H9 (cell line): ENCODE measurements around the gene GLRA3. TPM values are rescaled to one million over a fixed set of nuclear protein-coding genes. Genes with fewer than 3 reads are reported as not detected.

Experiments
- DNase-seq: peaks from one replicate; pipeline ENCODE4 v3.0.0-alpha.2; 2017
- H2AFZ ChIP-seq: one replicate; pipeline ENCODE4 v1.6.1; 2013; ENCODE audit warnings: mild to moderate bottlenecking, low read length, control low read depth, moderate library complexity
- H2AK5ac ChIP-seq: 2 replicates; pipeline ENCODE4 v1.6.1; 2013; ENCODE audit warnings: low read length, control low read depth, mixed read lengths; ENCODE audit not compliant: insufficient read length
- H2BK120ac ChIP-seq: one replicate; pipeline ENCODE4 v1.6.1; 2013; ENCODE audit warnings: low read depth, mild to moderate bottlenecking, low read length, control low read depth, inconsistent platforms; ENCODE audit not compliant: poor library complexity, severe bottlenecking
- H2BK12ac ChIP-seq: 2 replicates; pipeline ENCODE4 v1.6.1; 2013; ENCODE audit warnings: low read length, control low read depth, mixed read lengths, low read depth; ENCODE audit not compliant: insufficient read length
- H2BK15ac ChIP-seq: 2 replicates; pipeline ENCODE4 v1.6.1; 2013; ENCODE audit warnings: low read depth, low read length, control low read depth
- H2BK20ac ChIP-seq: one replicate; pipeline ENCODE4 v1.6.1; 2013; ENCODE audit warnings: low read depth, mild to moderate bottlenecking, low read length, control low read depth, inconsistent platforms; ENCODE audit not compliant: poor library complexity, severe bottlenecking
- H2BK5ac ChIP-seq: 2 replicates; pipeline ENCODE4 v1.6.1; 2013; ENCODE audit warnings: low read length, control low read depth, mixed read lengths; ENCODE audit not compliant: insufficient read length
- H3K14ac ChIP-seq: 2 replicates; pipeline ENCODE4 v1.6.1; 2013; ENCODE audit warnings: low read length, control low read depth; ENCODE audit not compliant: insufficient read depth
- H3K18ac ChIP-seq: 2 replicates; pipeline ENCODE4 v1.6.1; 2013; ENCODE audit warnings: low read depth, mild to moderate bottlenecking, mixed read lengths, low read length, control low read depth; ENCODE audit not compliant: insufficient read length
- H3K23ac ChIP-seq: 2 replicates; pipeline ENCODE4 v1.6.1; 2013; ENCODE audit warnings: low read length, control low read depth, mixed read lengths, low read depth; ENCODE audit not compliant: insufficient read length
- H3K23me2 ChIP-seq: 2 replicates; pipeline ENCODE4 v1.6.1; 2013; ENCODE audit warnings: low read depth, mild to moderate bottlenecking, mixed read lengths, low read length, control low read depth; ENCODE audit not compliant: insufficient read length, poor library complexity, severe bottlenecking
- H3K27ac ChIP-seq: 2 replicates; pipeline ENCODE4 v1.5.1; 2013; ENCODE audit warnings: low read length, control low read depth, mixed read lengths, low read depth; ENCODE audit not compliant: insufficient read length
- H3K27me3 ChIP-seq: 2 replicates; pipeline ENCODE4 v1.6.1; 2013; ENCODE audit warnings: low read length, control low read depth, inconsistent platforms; ENCODE audit not compliant: insufficient read depth
- H3K4ac ChIP-seq: 2 replicates; pipeline ENCODE4 v1.6.1; 2013; ENCODE audit warnings: low read depth, mild to moderate bottlenecking, control low read depth, inconsistent platforms, low read length, moderate library complexity
- H3K4me1 ChIP-seq: 2 replicates; pipeline ENCODE4 v1.6.1; 2013; ENCODE audit warnings: low read length, control low read depth, inconsistent platforms; ENCODE audit not compliant: insufficient read depth
- H3K4me2 ChIP-seq: 2 replicates; pipeline ENCODE4 v1.6.1; 2013; ENCODE audit warnings: low read length, control low read depth, mixed read lengths; ENCODE audit not compliant: insufficient read length, insufficient read depth
- H3K56ac ChIP-seq: 2 replicates; pipeline ENCODE4 v1.6.1; 2013; ENCODE audit warnings: low read depth, mild to moderate bottlenecking, mixed read lengths, low read length, control low read depth; ENCODE audit not compliant: insufficient read length
- H3K79me1 ChIP-seq: 2 replicates; pipeline ENCODE4 v1.6.1; 2013; ENCODE audit warnings: low read depth, mild to moderate bottlenecking, moderate library complexity, low read length, control low read depth, inconsistent platforms; ENCODE audit not compliant: insufficient read depth, poor library complexity, severe bottlenecking
- H3K79me2 ChIP-seq: 2 replicates; pipeline ENCODE4 v1.6.1; 2013; ENCODE audit warnings: low read length, control low read depth, inconsistent platforms; ENCODE audit not compliant: insufficient read depth
- H3K9ac ChIP-seq: 2 replicates; pipeline ENCODE4 v1.6.1; 2013; ENCODE audit warnings: low read length, control low read depth, mixed read lengths; ENCODE audit not compliant: insufficient read length; ENCODE audit errors: extremely low read depth
- H3K9me3 ChIP-seq: one replicate; pipeline ENCODE4 v1.6.1; 2013; ENCODE audit warnings: low read depth, low read length, inconsistent platforms; ENCODE audit not compliant: control insufficient read depth
- H3T11ph ChIP-seq: one replicate; pipeline ENCODE4 v1.6.1; 2013; ENCODE audit warnings: mild to moderate bottlenecking, low read length, control low read depth, inconsistent platforms
- H4K20me1 ChIP-seq: one replicate; pipeline ENCODE4 v1.6.1; 2013; ENCODE audit not compliant: control insufficient read depth, insufficient read length, insufficient read depth
- H4K5ac ChIP-seq: 2 replicates; pipeline ENCODE4 v1.6.1; 2013; ENCODE audit warnings: low read depth, mild to moderate bottlenecking, mixed read lengths, low read length, control low read depth; ENCODE audit not compliant: insufficient read length
- H4K8ac ChIP-seq: replicated peaks from 2 replicates; pipeline ENCODE4 v1.6.1; 2013; ENCODE audit warnings: low read length, control low read depth, mixed read lengths, low read depth; ENCODE audit not compliant: insufficient read length
- H4K91ac ChIP-seq: 2 replicates; pipeline ENCODE4 v1.6.1; 2013; ENCODE audit warnings: low read depth, mild to moderate bottlenecking, moderate library complexity, mixed read lengths, low read length, control low read depth; ENCODE audit not compliant: insufficient read length
- H3K27ac Mint-ChIP-seq, 3 experiments: 2 replicates in 2 of 3; 3 replicates in 1 of 3; pipeline ENCODE4 v1.8.0; 2020 to 2021; ENCODE audit warnings: mixed read lengths in 3 of 3, mild to moderate bottlenecking in 1 of 3, moderate library complexity in 1 of 3
- H3K27me3 Mint-ChIP-seq: 2 replicates; pipeline ENCODE4 v1.8.0; 2021; ENCODE audit warnings: low read depth, mild to moderate bottlenecking, moderate library complexity, mixed read lengths
- H3K36me3 Mint-ChIP-seq, 3 experiments: 2 replicates in 2 of 3; 3 replicates in 1 of 3; pipeline ENCODE4 v1.8.0; 2020 to 2021; ENCODE audit warnings: low read depth in 3 of 3, mixed read lengths in 3 of 3; ENCODE audit not compliant: insufficient read depth in 1 of 3
- H3K4me1 Mint-ChIP-seq, 2 experiments: 2 replicates each; pipeline ENCODE4 v1.8.0; 2020; ENCODE audit warnings: mixed read lengths in 2 of 2
- H3K4me3 Mint-ChIP-seq, 2 experiments: 2 replicates in 1 of 2; 3 replicates in 1 of 2; pipeline ENCODE4 v1.8.0; 2020 to 2021; ENCODE audit warnings: mild to moderate bottlenecking in 2 of 2, mixed read lengths in 2 of 2, moderate library complexity in 1 of 2
- H3K9me3 Mint-ChIP-seq, 2 experiments: 2 replicates in 1 of 2; 3 replicates in 1 of 2; pipeline ENCODE4 v1.8.0; 2020; ENCODE audit warnings: mild to moderate bottlenecking in 2 of 2, mixed read lengths in 2 of 2, moderate library complexity in 1 of 2
- CTCF ChIP-seq: fragments of 200-600 bp; sonication (generic); conservative IDR thresholded peaks from 3 replicates; pipeline ENCODE4 v1.8.0; 2021; ENCODE audit warnings: antibody characterized with exemption, mild to moderate bottlenecking
- WGBS: extraction: QIAGEN DNeasy Blood & Tissue Kit; methylation state at CpG from one replicate; pipeline ENCODE4 v1.1.7; 2013; ENCODE audit warnings: missing lambda C conversion rate, low lambda C conversion rate, mixed read lengths; ENCODE audit not compliant: insufficient read length; ENCODE audit errors: extremely low coverage; 5-methylcytosine and 5-hydroxymethylcytosine counted together
- total RNA-seq: library from RNA; stranded (reverse); gene quantifications from 2 replicates; pipeline ENCODE4 v1.2.1, GENCODE V29; 2021

The GLRA3 gene
- total RNA-seq, 1 experiment from 2014 or later, result 0.09 TPM

DNA sequence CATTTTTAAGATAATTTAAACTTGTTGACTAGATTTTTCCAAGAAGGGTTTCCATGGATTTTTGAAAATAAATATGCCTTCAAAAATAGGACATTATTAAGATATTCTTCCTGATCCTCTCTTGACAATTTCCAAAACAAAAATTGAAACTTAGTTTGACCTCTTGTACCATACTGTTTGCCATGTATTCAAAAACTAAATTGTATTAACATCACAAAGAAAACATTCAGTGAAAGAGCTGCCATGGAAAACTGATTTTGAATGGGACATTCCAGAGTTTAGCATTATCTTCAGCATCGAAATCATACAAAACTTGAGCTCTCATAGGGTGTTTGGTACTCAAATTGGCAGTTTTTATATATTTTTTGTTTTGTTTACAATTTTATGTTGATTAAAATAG, 238.7 kb downstream of the GLRA3 start:
- peaks cover 20 to 23% of the 10 kb centered on the region in 2 experiments for H3K4me1 Mint-ChIP-seq
- H3K79me2 ChIP-seq, result no peaks in the 10 kb centered on the region
- H2BK120ac ChIP-seq, result no peak overlapping the region
- no peaks in the 10 kb centered on the region for H4K20me1 ChIP-seq
- H3K27me3 ChIP-seq, result no peaks in the 10 kb centered on the region
- H3K4me3 Mint-ChIP-seq, result no peak overlapping the region
- H3K9ac ChIP-seq, result no peak overlapping the region
- no peaks in the 10 kb centered on the region for H3K79me1 ChIP-seq
- no peak overlapping the region for H4K91ac ChIP-seq
- TF ChIP-seq CTCF, result no peak
- no peak overlapping the region for H3K18ac ChIP-seq
- WGBS, result no CpG with 5 or more reads among the region's 1 CpG
- H3K9me3 ChIP-seq, result no peaks in the 10 kb centered on the region
- H4K5ac ChIP-seq, result no peak overlapping the region
- no peak overlapping the region for H3K27ac ChIP-seq
- peak overlapping the region in 1 of 3 experiments; percentile 72; a peak in 2 of 7 replicates for H3K27ac Mint-ChIP-seq
- no peak overlapping the region for H4K8ac ChIP-seq
- no peak overlapping the region for H3K14ac ChIP-seq
- no peak overlapping the region for H2BK12ac ChIP-seq
- H3K4me1 ChIP-seq, result no peaks in the 10 kb centered on the region
- no peak for DNase-seq
- H3T11ph ChIP-seq, result no peak overlapping the region
- peaks cover 1% of the 10 kb centered on the region; the same call in 1 of the 2 replicates for H3K27me3 Mint-ChIP-seq
- no peak overlapping the region for H3K23ac ChIP-seq
- no peak overlapping the region for H2BK15ac ChIP-seq
- no peak overlapping the region for H2AK5ac ChIP-seq
- no peak overlapping the region for H3K56ac ChIP-seq
- no peaks in the 10 kb centered on the region for H3K23me2 ChIP-seq
- H3K4ac ChIP-seq, result no peak overlapping the region
- H3K9me3 Mint-ChIP-seq, result peaks cover 12 to 20% of the 10 kb centered on the region in 2 experiments; a peak in 3 of 5 replicates
- H2BK20ac ChIP-seq, result no peak overlapping the region
- H3K4me2 ChIP-seq, result no peak overlapping the region
- H2AFZ ChIP-seq, result no peak overlapping the region
- H3K36me3 Mint-ChIP-seq, result peaks cover 6 to 20% (median 7%) of the 10 kb centered on the region in 3 experiments; a peak in 6 of 7 replicates
- no peak overlapping the region for H2BK5ac ChIP-seq

Other genes starting within 250 kb of the GLRA3 start
- not detected in 2 replicates for gene ADAM29, start 89.1 kb upstream of the GLRA3 start, total RNA-seq